HepG2 (cell line): Measurements from ENCODE around the gene PHKG1. TPM values are rescaled to one million over a fixed set of nuclear protein-coding genes. Genes with fewer than 3 reads are reported as not detected.

Experiments
- AHR ChIP-seq: IDR thresholded peaks from 2 replicates; pipeline ENCODE4 v1.6.1; 2018; ENCODE audit warnings: missing genetic modification reagents, missing compliant biosample characterization
- ATAD3A ChIP-seq: sonication (generic); formaldehyde crosslinking; IDR thresholded peaks from 2 replicates; pipeline ENCODE4 v1.4.0; 2020; ENCODE audit warnings: missing genetic modification reagents
- CCAR2 ChIP-seq: fragments of 200-400 bp; formaldehyde crosslinking; optimal IDR thresholded peaks from 2 replicates; pipeline ENCODE3; 2018; ENCODE audit warnings: low read depth, mild to moderate bottlenecking, low read length, moderate library complexity
- FOXP4 ChIP-seq: sonication (generic); formaldehyde crosslinking; IDR thresholded peaks from 2 replicates; pipeline ENCODE4 v1.4.0; 2020; ENCODE audit warnings: missing genetic modification reagents
- GATAD2A ChIP-seq: IDR thresholded peaks from 2 replicates; pipeline ENCODE4 v1.6.1; 2016
- HBP1 ChIP-seq: IDR thresholded peaks from 2 replicates; pipeline ENCODE4 v1.6.1; 2016; ENCODE audit warnings: low read depth, control low read depth
- KDM2A ChIP-seq: sonication (generic); formaldehyde crosslinking; IDR thresholded peaks from 2 replicates; pipeline ENCODE4 v1.4.0; 2020; ENCODE audit warnings: low read depth, missing genetic modification reagents, borderline replicate concordance
- MXI1 ChIP-seq: IDR thresholded peaks from 3 replicates; pipeline ENCODE4 v1.6.1; 2012; ENCODE audit warnings: low read depth, low read length, inconsistent platforms, borderline replicate concordance
- NFE2L2 ChIP-seq: fragments of 150-350 bp; IDR thresholded peaks from 2 replicates; pipeline ENCODE4 v1.6.1; 2014; ENCODE audit warnings: low read length
- PITX1 ChIP-seq: sonication (generic); formaldehyde crosslinking; IDR thresholded peaks from 2 replicates; pipeline ENCODE4 v1.5.1; 2020; ENCODE audit warnings: mild to moderate bottlenecking, missing genetic modification reagents
- POGK ChIP-seq: sonication (generic); formaldehyde crosslinking; conservative IDR thresholded peaks from 2 replicates; pipeline ENCODE4 v1.8.0; 2022; ENCODE audit warnings: mild to moderate bottlenecking, moderate library complexity, missing genetic modification reagents
- RAD21 ChIP-seq: fragments of 450-650 bp; formaldehyde crosslinking; IDR thresholded peaks from 2 replicates; pipeline ENCODE4 v1.5.0; 2020; ENCODE audit warnings: mild to moderate bottlenecking
- RXRA ChIP-seq: sonication (generic); formaldehyde crosslinking; IDR thresholded peaks from 2 replicates; pipeline ENCODE4 v1.5.1; 2020; ENCODE audit warnings: missing genetic modification reagents
- SMAD3 ChIP-seq: sonication (generic); formaldehyde crosslinking; IDR thresholded peaks from 2 replicates; pipeline ENCODE4 v1.4.0; 2020; ENCODE audit warnings: missing genetic modification reagents
- SNAPC4 ChIP-seq: sonication (generic); formaldehyde crosslinking; IDR thresholded peaks from 2 replicates; pipeline ENCODE4 v1.4.0; 2020; ENCODE audit warnings: mild to moderate bottlenecking, missing genetic modification reagents
- STAG1 ChIP-seq: sonication (generic); formaldehyde crosslinking; IDR thresholded peaks from 2 replicates; pipeline ENCODE4 v1.4.0; 2020; ENCODE audit warnings: missing genetic modification reagents
- YEATS2 ChIP-seq: sonication (generic); formaldehyde crosslinking; IDR thresholded peaks from 2 replicates; pipeline ENCODE4 v1.4.0; 2020; ENCODE audit warnings: missing genetic modification reagents, borderline replicate concordance
- ZBTB7B ChIP-seq: sonication (generic); formaldehyde crosslinking; IDR thresholded peaks from 2 replicates; pipeline ENCODE4 v1.4.0; 2020; ENCODE audit warnings: missing genetic modification reagents
- ZIK1 ChIP-seq: sonication (generic); formaldehyde crosslinking; IDR thresholded peaks from 2 replicates; pipeline ENCODE4 v1.5.0; 2020; ENCODE audit warnings: mild to moderate bottlenecking, low read depth, missing genetic modification reagents, borderline replicate concordance
- ZNF205 ChIP-seq: IDR thresholded peaks from 2 replicates; pipeline ENCODE4 v1.6.1; 2018; ENCODE audit warnings: missing biosample characterization, missing genetic modification reagents
- ZNF556 ChIP-seq: sonication (generic); formaldehyde crosslinking; IDR thresholded peaks from 2 replicates; pipeline ENCODE4 v1.4.0; 2020; ENCODE audit warnings: mild to moderate bottlenecking, missing genetic modification reagents, borderline replicate concordance
- ZNF761 ChIP-seq: sonication (generic); formaldehyde crosslinking; conservative IDR thresholded peaks from 2 replicates; pipeline ENCODE4 v1.4.0; 2020; ENCODE audit warnings: mild to moderate bottlenecking, missing genetic modification reagents
- polyA plus RNA-seq, 8 experiments: library from polyadenylated mRNA; depleted of rRNA in 3 of 8; stranded (reverse) in 7 of 8; unstranded in 1 of 8; fragments of >200 nt; fragmentation: Illumina TruSeq in 4 of 8; extraction: Trizol in 4 of 8; gene quantifications; 2 replicates each; pipeline versions ENCODE4 v1.2.1 to v1.2.3, GENCODE V29; 2011 to 2016; ENCODE audit warnings: low read depth in 4 of 8, missing spikeins in 1 of 8, mixed read lengths in 1 of 8; ENCODE audit not compliant: insufficient read depth in 1 of 8
- total RNA-seq, 5 experiments: library from RNA; depleted of rRNA; stranded (reverse); fragments of >200 nt; fragmentation: Illumina TruSeq; extraction: Trizol; gene quantifications; 2 replicates each; pipeline ENCODE4 v1.2.3, GENCODE V29; 2016; ENCODE audit warnings: low read depth in 1 of 5

PHKG1 gene
- total and polyA plus RNA-seq, 2 of the 13 experiments (the other 11 are each of a cell fraction or from before 2014, with no cell fraction given): 0.44 to 0.71 TPM

GRCh38 chr7:56074371-56074791 lies 18.4 kb downstream of the PHKG1 start (continued):
- TF ChIP-seq HBP1 (CRISPR knock-in tag) (no peak), PITX1 (CRISPR knock-in tag) (peak; percentile 55), SNAPC4 (no peak), ATAD3A (no peak), SMAD3 (CRISPR knock-in tag) (0 out of 2 replicates have a peak, but pooled peaks have one; percentile 55), ZBTB7B (CRISPR knock-in tag) (no peak), RAD21 (peak; percentile 92), KDM2A (CRISPR knock-in tag) (peak; percentile 79), YEATS2 (CRISPR knock-in tag) (peak; percentile 49; the same call in 1 of the 2 replicates), GATAD2A (CRISPR knock-in tag) (0 out of 2 replicates have a peak, but pooled peaks have one; percentile 12), FOXP4 (CRISPR knock-in tag) (0 out of 2 replicates have a peak, but pooled peaks have one; percentile 14), ZIK1 (no peak), ZNF556 (0 out of 2 replicates have a peak, but pooled peaks have one; percentile 30), STAG1 (CRISPR knock-in tag) (peak; percentile 95), ZNF205 (no peak), CCAR2 (no peak), ZNF761 (CRISPR knock-in tag) (no peak), POGK (no peak), RXRA (CRISPR knock-in tag) (peak; percentile 23; the same call in 1 of the 2 replicates), AHR (CRISPR knock-in tag) (no peak), NFE2L2 (no peak), MXI1 (peak; percentile 26; the same call in 1 of the 3 replicates)
